ENCODE results near the gene GEN1. TPM values are rescaled to one million over a fixed set of nuclear protein-coding genes. Genes with fewer than 3 reads are reported as not detected.

GEN1 gene
- total and polyA plus RNA-seq, 12 donors: 1.5 to 20.4 (median 4.7) TPM

GRCh38 chr2:17718689-17719088, 35.2 kb upstream of the GEN1 start:
- TF ChIP-seq CTCF (IDR thresholded peaks at IDR 0.05) (no peak), POLR2A (IDR thresholded peaks at IDR 0.05) (no peak)
- peaks cover 0 to 36% of the 10 kb centered on the region in 2 donors for H3K36me3 ChIP-seq (replicated peaks in 1 of 2)
- intact Hi-C loops (cut with DNase I): loop anchor here in 1 of 2 donors (10.0 kb wide), 1 partner anchor 106 kb away; no protein-coding TSS in a partner anchor

GRCh38 chr2:17719562-17720371, 34.2 kb upstream of the GEN1 start:
- Histone ChIP-seq H3K27me3 (no peaks in the 10 kb centered on the region), H3K36me3 (replicated peaks in 1 of 2) (peaks cover 0 to 28% of the 10 kb centered on the region in 2 donors), H3K27ac (no peak overlapping the region), H3K4me3 (no peak overlapping the region), H3K9me3 (replicated peaks in 1 of 3) (no peaks in the 10 kb centered on the region), H3K4me1 (replicated peaks in 1 of 2) (no peaks in the 10 kb centered on the region)
- 68 to 73% (median 73%) methylated on average over 4 of the region's 4 CpGs for whole genome bisulfite sequencing, 4 donors
- no peak for DNase-seq
- TF ChIP-seq POLR2A (IDR thresholded peaks at IDR 0.05): no peak
- TF ChIP-seq CTCF (IDR thresholded peaks at IDR 0.05): peak; percentile 58 to 85 (median 68)
- intact Hi-C loops (cut with DNase I): loop anchor here in 1 of 2 donors (10.0 kb wide), 1 partner anchor 105 kb away; no protein-coding TSS in a partner anchor

More at GRCh38 chr2:17718689-17719088, 35.2 kb upstream of the GEN1 start:
- Histone ChIP-seq H3K9me3 (replicated peaks in 1 of 3) (no peaks in the 10 kb centered on the region), H3K27ac (no peak overlapping the region), H3K4me1 (replicated peaks in 1 of 2) (no peaks in the 10 kb centered on the region), H3K4me3 (no peak overlapping the region), H3K27me3 (no peaks in the 10 kb centered on the region)
- 72 to 84% (median 81%) methylated on average over 5 of the region's 5 CpGs for WGBS, 4 donors
- no peak for DNase-seq

- H3K4me3 ChIP-seq: no peak overlapping the region
- TF ChIP-seq POLR2A (IDR thresholded peaks at IDR 0.05) (no peak), CTCF (IDR thresholded peaks at IDR 0.05) (no peak)
- H3K9me3 ChIP-seq (replicated peaks in 1 of 3): no peaks in the 10 kb centered on the region
- H3K27me3 ChIP-seq: no peaks in the 10 kb centered on the region
- H3K36me3 ChIP-seq (replicated peaks in 1 of 2): peaks cover 0 to 22% of the 10 kb centered on the region in 2 donors
- no peaks in the 10 kb centered on the region for H3K4me1 ChIP-seq (replicated peaks in 1 of 2)
- 95 to 97% (median 96%) methylated on average over 6 of the region's 6 CpGs for WGBS, 4 donors
- no peak for DNase-seq
- H3K27ac ChIP-seq: no peak overlapping the region
- intact Hi-C loops (cut with DNase I): no loop called here
Observed at GRCh38 chr2:17728210-17728609, 25.7 kb upstream of the GEN1 start.

GRCh38 chr2:17729880-17730279, 24.1 kb upstream of the GEN1 start:
- DNase-seq: no peak
- WGBS, 4 donors: 91 to 96% (median 92%) methylated on average over 2 of the region's 2 CpGs
- Histone ChIP-seq H3K27me3 (no peaks in the 10 kb centered on the region), H3K9me3 (replicated peaks in 1 of 3) (no peaks in the 10 kb centered on the region), H3K36me3 (replicated peaks in 1 of 2) (peaks cover 0 to 26% of the 10 kb centered on the region in 2 donors), H3K4me1 (replicated peaks in 1 of 2) (no peaks in the 10 kb centered on the region), H3K4me3 (no peak overlapping the region), H3K27ac (no peak overlapping the region)
- no peak for TF ChIP-seq CTCF (IDR thresholded peaks at IDR 0.05)
- TF ChIP-seq POLR2A (IDR thresholded peaks at IDR 0.05): no peak
- intact Hi-C loops (cut with DNase I): loop anchor here in 1 of 2 donors (10.0 kb wide), 1 partner anchor 95 kb away; no protein-coding TSS in a partner anchor
